Erythroblast (primary cell): Measurements from ENCODE around the gene LEPROT.

Experiments
- GATA1 ChIP-seq: IDR thresholded peaks from 2 replicates; pipeline ENCODE4 v1.6.1; 2011; ENCODE audit warnings: low read depth, mild to moderate bottlenecking, control low read depth, low read length, moderate library complexity
- POLR2A ChIP-seq: IDR thresholded peaks from 2 replicates; pipeline ENCODE4 v1.6.1; 2011; ENCODE audit warnings: mild to moderate bottlenecking, low read length

GRCh38 chr1:65432918-65433317 is 12.4 kb downstream of the LEPROT start:
- TF ChIP-seq POLR2A (no peak), GATA1 (no peak)
